Hematopoietic multipotent progenitor cell treated with erythropoietin and hydrocortisone succinate and interleukin-3 and kit ligand, for 17 days (in vitro differentiated cells): ENCODE measurements around the gene SOHLH1.

Experiments used
- DNase-seq: peaks from one replicate; pipeline ENCODE4 v3.0.0-alpha.2; 2015; ENCODE audit warnings: low spot score

The SOHLH1 gene

DNA sequence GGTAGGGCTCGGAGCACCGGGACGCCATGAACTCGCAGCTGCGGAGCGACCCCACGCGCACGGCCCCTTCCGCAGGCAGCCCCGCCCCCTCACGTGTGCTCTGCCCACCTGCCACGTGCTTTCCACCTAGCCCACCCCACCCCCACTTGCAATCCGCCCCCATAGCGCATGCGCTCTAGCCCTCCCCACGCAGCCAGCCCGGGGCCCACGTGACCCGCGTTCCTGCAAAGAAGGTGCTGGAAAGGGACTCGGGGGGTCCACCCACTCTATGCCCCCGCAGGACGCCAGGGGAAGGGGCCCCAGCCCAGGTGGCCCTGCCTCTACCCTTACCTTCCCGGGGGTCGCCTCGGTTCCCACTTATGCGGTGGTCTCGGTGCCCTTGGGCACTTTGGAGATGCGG is at the start of gene SOHLH1:
TSS of gene SOHLH1 (minus strand) at position 42 of the 400 bp plus-strand sequence. CDS start at position 28, 14 bp downstream.
- no peak for DNase-seq

DNA sequence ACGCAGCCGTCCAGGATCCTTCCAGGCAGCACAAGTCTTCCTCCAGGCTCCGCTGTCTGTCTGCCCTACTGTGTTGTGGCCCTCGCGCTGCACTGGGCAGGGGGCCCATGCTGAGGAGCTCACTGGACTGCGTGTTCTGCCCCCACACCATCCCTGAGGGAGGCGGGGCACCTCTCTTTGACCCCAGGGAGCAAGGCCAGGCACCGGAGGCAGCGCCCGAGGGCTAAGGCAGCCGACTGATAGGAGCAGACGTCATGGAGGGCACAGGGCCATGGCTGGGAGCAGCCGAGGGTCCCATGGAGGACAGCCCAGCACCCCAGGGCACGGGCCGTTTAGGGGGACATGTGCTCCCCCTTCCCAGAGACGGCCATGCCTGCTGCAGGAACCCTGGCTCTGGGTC is 49.4 kb upstream of the SOHLH1 start:
- DNase-seq = no peak

DNA sequence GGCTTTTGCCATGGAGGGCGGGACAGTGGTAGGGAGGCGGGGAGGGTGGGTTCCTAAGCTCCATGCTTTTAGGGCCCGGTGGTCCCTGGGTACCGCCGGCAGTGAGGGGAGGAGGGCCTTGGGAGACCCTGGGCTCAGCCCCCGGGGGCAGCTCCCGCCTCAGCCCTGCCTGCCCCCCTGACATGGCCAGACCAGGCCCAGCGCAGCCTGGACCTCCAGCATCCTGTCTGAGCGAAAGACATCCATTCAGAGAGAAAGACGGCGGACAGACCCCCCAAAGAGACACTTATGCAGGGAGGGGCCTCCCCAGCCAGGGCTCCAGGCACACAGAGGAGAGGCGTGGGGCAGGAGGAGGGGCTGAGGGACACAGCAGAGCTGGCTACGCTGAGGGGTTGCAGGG is 48.0 kb upstream of the SOHLH1 start:
- DNase-seq = no peak

DNA sequence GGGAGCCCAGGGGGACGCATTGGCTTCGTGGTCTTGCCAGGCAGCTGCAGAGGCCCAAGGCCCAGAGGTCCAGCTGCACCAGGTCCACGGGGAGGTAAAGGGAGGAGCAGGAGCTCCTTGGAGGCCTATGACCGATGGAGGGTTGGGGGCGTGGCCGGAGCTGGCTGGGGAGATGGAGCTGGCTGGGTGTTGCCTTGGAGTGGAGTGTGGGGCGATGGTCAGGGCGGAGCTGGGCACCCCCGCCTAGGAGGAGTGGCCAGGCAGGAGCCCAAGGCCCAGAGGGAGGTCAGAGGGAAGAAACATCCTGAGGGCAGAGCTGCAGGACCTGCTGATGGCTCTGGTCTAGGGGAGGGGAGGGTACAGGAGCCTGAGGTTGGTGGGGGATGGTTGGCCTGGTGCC is 47.3 kb upstream of the SOHLH1 start:
- no peak for DNase-seq

DNA sequence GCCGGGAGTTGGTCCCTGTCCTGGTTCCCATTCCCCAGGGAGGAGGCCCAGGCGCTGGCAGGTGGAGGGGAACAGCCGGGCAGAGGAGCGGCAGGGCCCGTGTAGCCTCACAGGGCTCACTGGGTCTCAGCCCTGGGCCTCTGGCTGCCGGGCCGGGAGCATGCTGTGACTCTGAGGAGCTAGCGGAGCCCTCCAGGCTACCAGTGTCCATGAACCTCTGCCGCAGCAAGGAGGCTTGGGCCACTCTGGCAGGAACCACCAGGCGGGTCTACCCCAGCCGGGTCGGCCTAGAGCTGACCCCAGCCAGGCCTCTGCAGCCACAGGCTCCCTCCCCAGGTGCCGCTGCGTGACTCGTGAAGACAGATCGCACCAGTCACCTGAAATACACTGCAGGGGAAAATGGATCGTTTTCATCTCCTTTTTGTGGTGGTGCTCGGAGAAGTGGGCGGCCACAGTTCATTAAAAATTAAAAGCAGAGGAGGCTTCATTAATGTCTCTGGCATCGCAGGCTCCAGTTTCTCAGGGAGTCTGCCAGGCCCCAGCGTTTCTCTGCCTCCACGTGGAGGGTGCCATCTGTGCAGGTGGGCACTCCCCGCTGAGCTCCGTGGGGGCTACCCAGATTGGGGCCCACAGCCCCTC is 46.5 kb upstream of the SOHLH1 start:
- no peak for DNase-seq

- DNase-seq = no peak
Observed at GRCh38 chr9:135745189-135745588, 45.9 kb upstream of the SOHLH1 start.

DNA sequence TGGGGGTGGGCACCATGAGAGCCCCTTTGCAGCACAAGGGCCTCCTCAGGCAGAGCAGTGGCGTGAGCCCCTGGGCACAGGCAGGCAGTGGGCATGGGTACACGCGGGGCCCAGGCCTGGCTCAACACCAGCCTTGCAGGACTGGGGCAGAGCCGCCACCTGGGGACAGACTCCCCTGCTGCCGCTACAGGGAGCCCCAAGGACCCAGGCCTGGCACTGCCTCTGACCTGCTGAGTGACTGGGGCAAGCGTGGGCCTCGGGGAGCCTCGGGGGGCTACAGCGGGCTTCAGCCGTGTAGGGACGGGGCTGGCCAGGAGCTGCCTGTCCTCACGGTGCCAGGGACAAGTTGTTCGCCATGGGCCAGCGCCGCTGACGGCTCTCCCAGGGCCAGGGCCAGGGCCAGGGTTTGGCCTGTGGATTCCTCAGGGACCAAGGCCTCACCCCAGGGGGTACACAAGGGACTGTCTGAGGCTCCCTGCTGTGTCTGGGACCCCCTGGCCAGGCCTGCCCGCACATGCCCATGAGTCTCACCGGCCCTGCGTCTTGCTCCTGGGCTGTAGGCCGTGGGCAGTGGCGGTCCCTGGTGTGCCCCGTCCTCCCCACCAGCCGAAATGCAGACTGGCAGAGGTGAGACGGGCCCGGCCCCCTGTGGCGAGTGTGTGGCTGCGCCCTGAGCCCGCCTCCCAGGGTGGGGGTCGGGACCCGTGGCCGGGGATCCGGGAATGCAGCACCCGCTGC is 45.2 kb upstream of the SOHLH1 start:
- no peak for DNase-seq

- DNase-seq = no peak
Observed at GRCh38 chr9:135743546-135744332, 44.5 kb upstream of the SOHLH1 start.

DNA sequence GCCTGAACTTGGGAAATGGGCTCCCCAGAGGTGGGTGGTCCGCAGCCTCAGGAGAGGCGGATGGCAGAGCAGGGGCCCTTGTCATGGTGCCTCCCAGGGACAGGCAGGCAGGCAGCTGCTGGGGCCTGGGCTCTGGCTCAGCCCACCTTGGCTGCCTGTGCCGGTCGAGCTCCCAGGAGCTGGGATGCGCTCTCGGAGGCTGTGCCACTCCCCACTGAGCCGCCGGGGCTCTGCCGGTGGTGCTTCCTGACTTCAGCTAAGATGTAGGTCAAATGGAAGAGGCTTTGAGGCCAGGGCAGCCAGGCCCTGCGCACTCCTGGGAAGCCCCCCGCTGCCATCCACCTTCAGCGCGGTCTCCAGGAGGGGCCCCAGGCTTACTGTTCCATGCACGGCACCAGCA is 43.7 kb upstream of the SOHLH1 start:
- DNase-seq = no peak

GRCh38 chr9:135741276-135742219 is 42.3 kb upstream of the SOHLH1 start:
- no peak for DNase-seq

GRCh38 chr9:135739271-135740220 is 40.3 kb upstream of the SOHLH1 start:
- DNase-seq = no peak

GRCh38 chr9:135737840-135738521 is 38.7 kb upstream of the SOHLH1 start:
- DNase-seq = no peak

DNA sequence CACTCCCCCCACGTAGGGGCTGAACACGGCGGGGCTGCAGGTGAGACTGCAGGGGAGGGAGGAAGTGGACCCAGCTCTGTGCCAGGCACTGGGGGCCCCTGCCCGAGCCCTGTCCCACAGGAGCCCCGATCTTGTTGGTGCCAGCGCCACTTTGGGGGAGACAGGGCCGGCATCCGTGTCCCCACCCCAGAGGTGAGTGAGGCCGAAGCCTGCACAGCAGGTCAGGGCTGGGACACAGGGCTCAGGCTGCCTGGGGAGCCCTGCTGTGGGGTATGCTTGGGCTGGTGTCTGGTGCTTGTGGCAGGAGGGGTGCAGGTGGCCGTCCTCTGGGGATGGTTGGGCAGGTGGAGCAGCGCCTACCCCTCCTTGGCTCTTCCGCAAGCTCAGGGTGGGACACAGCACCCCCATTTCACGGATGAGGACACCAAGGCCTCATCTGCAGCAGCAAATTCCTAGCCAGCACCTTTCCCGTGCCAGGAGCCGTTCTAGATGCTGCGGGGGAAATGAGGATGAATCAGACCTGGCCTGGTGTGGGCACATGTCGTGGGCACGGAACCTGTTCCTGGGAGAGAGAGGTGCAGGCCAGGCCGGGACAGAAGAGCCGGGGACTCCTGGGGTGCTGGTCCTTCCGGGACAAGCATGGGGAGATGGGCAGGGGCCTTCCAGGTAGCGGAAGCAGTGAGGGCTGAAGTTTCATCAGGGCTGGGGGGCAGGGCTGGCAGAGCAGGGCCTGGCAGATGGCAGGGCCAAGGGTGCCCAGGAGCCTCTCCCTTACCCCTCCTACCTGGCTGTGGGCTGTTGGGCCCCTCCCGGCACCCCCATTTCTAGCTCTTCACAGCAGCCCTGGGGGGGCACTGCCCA is 37.9 kb upstream of the SOHLH1 start:
- DNase-seq = no peak

- DNase-seq = no peak
Observed at GRCh38 chr9:135736272-135736978, 37.1 kb upstream of the SOHLH1 start.

- DNase-seq = no peak
Observed at GRCh38 chr9:135734616-135735144, 35.4 kb upstream of the SOHLH1 start.

- no peak for DNase-seq
Observed at GRCh38 chr9:135732569-135733257, 33.4 kb upstream of the SOHLH1 start.

DNA sequence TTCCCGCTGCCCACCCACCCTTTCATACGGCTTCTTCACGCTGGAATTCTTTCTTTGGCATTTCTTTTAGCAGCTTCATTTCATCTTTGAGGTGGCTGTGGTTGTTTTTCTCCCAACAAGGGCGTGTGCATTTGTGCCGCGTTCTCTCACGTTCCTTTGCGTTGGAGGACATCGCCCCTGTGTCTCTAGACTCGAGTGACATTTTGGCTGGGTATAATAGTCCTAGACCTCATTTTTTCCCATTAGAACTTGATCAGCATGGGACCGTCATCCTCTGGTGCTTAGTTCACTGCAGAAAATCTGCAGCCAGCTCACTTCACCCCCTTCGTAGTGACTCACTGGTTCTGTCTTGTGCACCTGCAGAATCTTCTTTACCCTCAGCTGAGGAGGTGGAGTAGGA is 32.2 kb upstream of the SOHLH1 start:
- DNase-seq = no peak

GRCh38 chr9:135729480-135729879 is 30.2 kb upstream of the SOHLH1 start:
- no peak for DNase-seq
